WTC11 (cell line): ENCODE measurements around the gene ZSCAN29.

Experiments
- ATF2 ChIP-seq: sonication (generic); formaldehyde crosslinking; IDR thresholded peaks from 2 replicates; pipeline ENCODE4 v1.8.1; 2022; ENCODE audit warnings: low read depth, missing genetic modification reagents, borderline replicate concordance
- ATF3 ChIP-seq: sonication (generic); formaldehyde crosslinking; conservative IDR thresholded peaks from 2 replicates; pipeline ENCODE4 v1.8.1; 2022; ENCODE audit warnings: mild to moderate bottlenecking, missing genetic modification reagents
- CTCF ChIP-seq: fragments of 200-600 bp; IDR thresholded peaks from 2 replicates; pipeline ENCODE4 v1.8.0; 2022; ENCODE audit warnings: antibody characterized with exemption
- E2F5 ChIP-seq: sonication (generic); formaldehyde crosslinking; IDR thresholded peaks from 2 replicates; pipeline ENCODE4 v1.8.1; 2022; ENCODE audit warnings: mild to moderate bottlenecking, moderate library complexity, missing genetic modification reagents
- FOXP1 ChIP-seq: sonication (generic); formaldehyde crosslinking; IDR thresholded peaks from 2 replicates; pipeline ENCODE4 v1.8.0; 2022; ENCODE audit warnings: missing genetic modification reagents, mild to moderate bottlenecking, moderate library complexity, borderline replicate concordance
- HMGXB4 ChIP-seq: sonication (generic); formaldehyde crosslinking; IDR thresholded peaks from 2 replicates; pipeline ENCODE4 v1.8.1; 2023; ENCODE audit warnings: mild to moderate bottlenecking, moderate library complexity, missing genetic modification reagents
- MLX ChIP-seq: sonication (generic); formaldehyde crosslinking; IDR thresholded peaks from 2 replicates; pipeline ENCODE4 v1.8.1; 2023; ENCODE audit warnings: mild to moderate bottlenecking, missing genetic modification reagents, moderate library complexity
- ZBTB43 ChIP-seq: sonication (generic); formaldehyde crosslinking; IDR thresholded peaks from 2 replicates; pipeline ENCODE4 v1.8.1; 2023; ENCODE audit warnings: mild to moderate bottlenecking, missing genetic modification reagents
- ZNF121 ChIP-seq: sonication (generic); formaldehyde crosslinking; IDR thresholded peaks from 2 replicates; pipeline ENCODE4 v1.8.0; 2023; ENCODE audit warnings: missing genetic modification reagents
- ZNF232 ChIP-seq: sonication (generic); formaldehyde crosslinking; IDR thresholded peaks from 2 replicates; pipeline ENCODE4 v1.8.0; 2022; ENCODE audit warnings: mild to moderate bottlenecking, missing genetic modification reagents

- TF ChIP-seq ATF3: no peak
- no peak for TF ChIP-seq ZNF232 (CRISPR knock-in tag)
- no peak for TF ChIP-seq CTCF
- no peak for TF ChIP-seq ZNF121 (CRISPR knock-in tag)
- no peak for TF ChIP-seq HMGXB4 (CRISPR knock-in tag)
- no peak for TF ChIP-seq E2F5
- TF ChIP-seq ATF2: no peak
- TF ChIP-seq ZBTB43 (CRISPR knock-in tag): no peak
- no peak for TF ChIP-seq MLX (CRISPR knock-in tag)
- no peak for TF ChIP-seq FOXP1 (CRISPR knock-in tag)
Observed at GRCh38 chr15:43330780-43331087, 40.1 kb downstream of the ZSCAN29 start.
